Brain microvascular endothelial cell (primary cell): Measurements from ENCODE around the gene SPTBN5.
A peak's percentile ranks its signal among the peaks of the same experiment; 100 is the strongest.
"Not testable (repeated sequence)": the region's sequence is repeated elsewhere in the genome, so short reads cannot be mapped to it uniquely, and the experiment has no call there.

Experiments used
- DNase-seq: peaks from one replicate; pipeline ENCODE4 v3.0.0-alpha.2; 2020
- H3K27ac ChIP-seq: fragments of 250-450 bp; sonication (Bioruptor Pico); 2 replicates; pipeline ENCODE4 v1.5.1; 2020; ENCODE audit warnings: mild to moderate bottlenecking, moderate library complexity
- H3K27me3 ChIP-seq: fragments of 250-450 bp; sonication (Bioruptor Pico); replicated peaks from 2 replicates; pipeline ENCODE4 v1.5.1; 2020; ENCODE audit warnings: mild to moderate bottlenecking
- H3K36me3 ChIP-seq: fragments of 250-450 bp; sonication (Bioruptor Pico); replicated peaks from 2 replicates; pipeline ENCODE4 v1.5.1; 2020; ENCODE audit warnings: mild to moderate bottlenecking
- H3K4me3 ChIP-seq: 2 replicates; pipeline ENCODE4 v1.5.1; 2011; ENCODE audit warnings: low read depth, mild to moderate bottlenecking, control low read depth, low read length, moderate library complexity
- CTCF ChIP-seq: IDR thresholded peaks from 2 replicates; pipeline ENCODE4 v1.5.1; 2011; ENCODE audit warnings: low read depth, mild to moderate bottlenecking, moderate library complexity, low read length, control low read depth, inconsistent platforms; ENCODE audit errors: missing control alignments
- in situ Hi-C: cut with HindIII; loops from 2 replicates; pipeline ENCODE4 v1.10.0; 2017; ENCODE audit warnings: low sequenced_read_pairs, low pct_ligation_motif_present

The SPTBN5 gene

DNA sequence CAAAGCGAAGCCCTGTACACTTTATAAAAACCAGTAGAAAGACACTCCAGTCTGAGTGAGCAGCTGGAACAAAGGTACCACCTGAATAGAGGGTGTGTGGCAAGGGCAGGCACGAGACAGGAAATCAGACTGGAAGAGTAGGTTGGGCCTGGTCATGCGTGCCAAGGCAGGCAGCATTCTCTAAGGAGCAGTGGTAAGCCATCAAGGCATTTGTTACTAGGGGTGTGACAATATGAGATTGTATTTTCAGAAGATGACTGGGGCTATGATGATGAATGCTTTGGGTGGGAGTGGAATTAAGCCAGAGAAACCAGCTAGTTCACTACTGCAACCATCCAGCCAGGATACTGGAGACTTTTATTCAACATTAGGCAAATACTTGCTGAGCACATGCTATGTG lies 61.0 kb downstream of the SPTBN5 start:
- Histone ChIP-seq H3K4me3 (no peak overlapping the region), H3K27me3 (no peaks in the 10 kb centered on the region), H3K36me3 (no peaks in the 10 kb centered on the region), H3K27ac (no peak overlapping the region)
- no peak for TF ChIP-seq CTCF
- DNase-seq: no peak
- in situ Hi-C loops: no loop called here

DNA sequence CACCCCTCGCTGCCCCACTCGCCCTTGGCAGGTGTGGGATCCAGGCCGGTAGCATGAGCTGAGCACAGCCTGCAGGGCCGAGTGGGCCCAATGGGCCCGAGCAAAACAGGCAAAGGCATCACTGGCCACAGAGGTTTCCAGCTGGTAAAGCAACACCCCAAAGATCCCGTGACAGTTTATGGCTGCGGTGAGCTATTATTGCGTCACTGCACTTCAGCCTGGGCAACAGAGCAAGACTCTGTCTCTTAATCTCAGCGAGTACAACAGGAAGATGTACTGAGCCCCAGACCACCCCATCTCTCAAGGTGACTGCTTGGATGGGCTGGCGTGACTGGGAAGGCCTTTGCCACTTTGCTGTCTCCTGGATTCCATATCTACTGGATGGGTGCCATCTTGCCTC lies 61.6 kb downstream of the SPTBN5 start:
- H3K27me3 ChIP-seq: no peaks in the 10 kb centered on the region
- in situ Hi-C loops: no loop called here
- TF ChIP-seq CTCF: no peak
- H3K4me3 ChIP-seq: no peak overlapping the region
- no peak for DNase-seq
- H3K27ac ChIP-seq: no peak overlapping the region
- H3K36me3 ChIP-seq: no peaks in the 10 kb centered on the region

DNA sequence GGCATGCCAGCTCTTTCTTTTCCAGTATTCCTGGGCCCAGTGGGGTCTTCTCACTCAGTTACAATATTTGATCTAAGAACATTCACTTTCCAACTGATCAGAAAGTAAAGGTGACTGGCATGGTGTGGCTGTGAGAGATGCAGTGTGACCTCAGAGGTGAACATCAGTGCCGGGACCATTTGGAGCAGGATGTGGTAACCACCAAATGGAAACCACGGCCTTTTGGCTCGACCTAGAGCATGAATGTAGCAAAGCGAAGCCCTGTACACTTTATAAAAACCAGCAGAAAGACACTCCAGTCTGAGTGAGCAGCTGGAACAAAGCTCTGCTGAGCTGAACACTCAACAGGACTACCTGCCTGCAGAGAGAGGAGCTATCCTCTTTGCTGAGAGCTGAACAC lies 62.6 kb downstream of the SPTBN5 start:
- H3K4me3 ChIP-seq, H3K27me3 ChIP-seq, H3K27ac ChIP-seq, in situ Hi-C loops, DNase-seq, H3K36me3 ChIP-seq: not testable (repeated sequence)

- in situ Hi-C loops: no loop called here
- Histone ChIP-seq H3K27me3 (no peaks in the 10 kb centered on the region), H3K27ac (no peak overlapping the region), H3K4me3 (no peak overlapping the region), H3K36me3 (peaks cover 3% of the 10 kb centered on the region)
- TF ChIP-seq CTCF: no peak
- DNase-seq: no peak
These were observed 63.8 kb downstream of the SPTBN5 start for GRCh38 chr15:41829959-41830646.

DNA sequence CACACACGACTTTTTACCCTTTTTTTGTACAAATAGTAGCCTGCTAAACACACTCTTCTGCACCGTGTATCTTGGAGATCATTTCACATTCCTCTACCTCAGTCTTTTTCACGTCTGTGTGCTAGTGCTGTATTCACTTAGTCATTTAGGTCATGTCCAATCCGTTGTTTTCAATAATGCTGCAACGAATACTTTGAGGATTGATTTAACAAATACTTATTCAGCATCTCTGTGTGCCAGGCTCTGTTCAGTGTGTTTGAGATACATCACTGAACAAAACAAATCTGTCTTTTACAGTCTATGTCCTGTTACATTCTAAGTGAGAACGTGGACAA lies 65.1 kb downstream of the SPTBN5 start:
- TF ChIP-seq CTCF: no peak
- H3K4me3 ChIP-seq: peak overlapping the region; percentile 82
- no peaks in the 10 kb centered on the region for H3K27me3 ChIP-seq
- H3K27ac ChIP-seq: no peak overlapping the region
- DNase-seq: no peak
- in situ Hi-C loops: no loop called here
- peaks cover 11% of the 10 kb centered on the region for H3K36me3 ChIP-seq

DNA sequence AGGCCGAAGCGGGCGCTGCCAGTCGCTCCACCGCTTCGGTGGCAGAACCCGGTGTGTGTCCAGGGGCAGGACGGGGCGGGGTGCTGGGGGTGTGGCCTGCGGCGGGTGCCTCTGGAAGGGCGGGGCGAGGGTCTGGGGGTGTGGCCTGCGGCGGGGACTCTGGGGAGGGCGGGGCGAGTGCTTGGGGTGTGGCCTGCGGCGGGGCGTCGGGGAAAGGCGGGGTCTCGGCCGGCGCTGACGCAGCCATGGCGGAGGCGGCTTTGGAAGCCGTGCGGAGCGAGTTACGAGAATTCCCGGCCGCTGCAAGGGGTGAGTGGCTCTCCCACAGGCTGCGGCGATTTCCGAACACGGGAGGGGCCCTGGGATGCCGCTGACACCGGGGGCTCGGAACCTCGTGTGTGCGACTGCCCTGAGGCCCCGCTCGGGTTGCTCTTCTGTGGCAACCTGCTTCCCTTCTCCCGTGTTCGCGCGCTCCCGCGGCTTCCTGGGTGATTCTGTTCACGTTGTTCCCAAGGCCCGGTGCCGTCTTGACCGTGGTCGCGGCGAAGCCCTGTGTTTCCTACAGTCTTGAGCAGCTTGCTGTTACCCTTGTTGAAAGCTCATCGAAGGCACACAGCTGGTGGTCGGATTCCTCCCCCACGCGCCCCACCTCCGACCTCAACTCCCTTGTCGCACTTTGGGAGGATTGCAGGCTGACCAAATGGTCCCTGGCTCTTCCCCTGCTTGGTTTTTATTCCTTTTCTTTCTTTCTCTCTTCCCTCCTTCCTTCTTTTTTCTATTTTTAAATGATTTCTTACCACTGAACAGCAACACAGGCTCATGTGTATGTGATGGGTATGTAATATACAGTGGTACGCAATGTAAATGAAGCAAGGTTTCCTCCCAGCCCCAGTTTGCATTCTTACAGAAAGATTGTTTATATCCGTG lies 65.7 kb downstream of the SPTBN5 start, which contains the start of gene JMJD7:
Gene JMJD7, plus strand, starts transcription at position 213 of the 927 bp plus-strand sequence. Its CDS starts 33 bp downstream, at position 246.
- no peak for TF ChIP-seq CTCF
- peak; percentile 76 for DNase-seq
- Histone ChIP-seq H3K27me3 (no peaks in the 10 kb centered on the region), H3K4me3 (peak within 1 kb of the TSS; percentile 82), H3K36me3 (peaks cover 18% of the 10 kb centered on the region), H3K27ac (peak within 1 kb of the TSS; percentile 19)
- in situ Hi-C loops: no loop called here
